GM21825 (cell line): ENCODE results near the gene KRTCAP3.
"Not testable (repeated sequence)": the region's sequence is repeated elsewhere in the genome, so short reads cannot be mapped to it uniquely, and the experiment has no call there.

Experiments used
- ATAC-seq: cut with Tn5 transposase; IDR thresholded peaks from one replicate; pipeline ENCODE4 v1.9.1; 2021; ENCODE audit warnings: mild to moderate bottlenecking, moderate library complexity; ENCODE audit not compliant: unreplicated experiment

Gene KRTCAP3

DNA sequence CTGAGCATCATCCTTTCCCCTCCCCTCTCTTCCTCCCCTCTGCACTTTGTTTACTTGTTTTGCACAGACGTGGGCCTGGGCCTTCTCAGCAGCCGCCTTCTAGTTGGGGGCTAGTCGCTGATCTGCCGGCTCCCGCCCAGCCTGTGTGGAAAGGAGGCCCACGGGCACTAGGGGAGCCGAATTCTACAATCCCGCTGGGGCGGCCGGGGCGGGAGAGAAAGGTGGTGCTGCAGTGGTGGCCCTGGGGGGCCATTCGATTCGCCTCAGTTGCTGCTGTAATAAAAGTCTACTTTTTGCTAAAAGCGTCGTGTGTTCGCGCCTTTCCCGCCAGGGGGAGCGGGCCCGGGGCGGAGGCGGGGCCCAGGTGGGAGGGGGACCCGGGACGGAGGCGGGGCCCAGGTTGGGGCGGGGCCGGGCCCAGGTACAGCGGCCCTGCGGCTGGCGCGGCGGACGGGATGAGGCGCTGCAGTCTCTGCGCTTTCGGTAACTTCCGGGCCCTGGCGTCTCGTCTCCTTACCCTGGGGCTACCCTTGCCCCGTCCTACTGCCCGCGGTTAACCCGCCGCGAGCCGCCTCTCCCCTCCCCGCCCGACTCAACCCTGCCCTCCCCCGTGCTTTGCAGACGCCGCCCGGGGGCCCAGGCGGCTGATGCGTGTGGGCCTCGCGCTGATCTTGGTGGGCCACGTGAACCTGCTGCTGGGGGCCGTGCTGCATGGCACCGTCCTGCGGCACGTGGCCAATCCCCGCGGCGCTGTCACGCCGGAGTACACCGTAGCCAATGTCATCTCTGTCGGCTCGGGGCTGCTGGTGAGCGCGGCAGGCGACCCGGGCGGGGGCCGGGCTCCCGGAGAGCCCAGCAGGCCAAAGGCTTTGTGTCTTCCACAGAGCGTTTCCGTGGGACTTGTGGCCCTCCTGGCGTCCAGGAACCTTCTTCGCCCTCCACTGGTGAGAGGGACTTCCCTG lies at the start of gene KRTCAP3:
Gene KRTCAP3, plus strand, starts transcription at position 424 of the 962 bp plus-strand sequence. Its CDS starts 32 bp downstream, at position 456.
- no peak for ATAC-seq

DNA sequence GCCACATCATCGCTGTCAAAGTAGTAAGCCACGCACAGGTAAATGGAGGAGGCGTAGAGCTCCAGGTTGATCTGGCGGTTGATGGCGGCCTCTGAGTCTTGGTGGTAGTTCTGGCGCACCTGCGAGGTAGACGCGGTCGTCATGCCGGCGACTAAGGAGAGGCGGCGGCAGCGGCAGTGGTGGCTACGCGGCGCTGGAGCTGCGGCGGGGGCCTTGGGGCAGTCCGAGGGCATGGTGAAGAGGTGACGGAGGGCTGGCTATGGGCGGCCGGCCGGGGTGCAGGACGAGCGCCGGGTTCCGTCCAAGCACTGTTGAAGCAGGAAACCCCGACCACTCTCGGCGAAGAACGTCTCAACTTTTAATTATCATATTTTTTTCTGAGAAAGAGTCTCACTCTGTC lies 49.0 kb upstream of the KRTCAP3 start:
- no peak for ATAC-seq

- ATAC-seq: no peak
Measured at GRCh38 chr2:27398962-27399361, 43.2 kb upstream of the KRTCAP3 start.

GRCh38 chr2:27400348-27401135 lies 41.6 kb upstream of the KRTCAP3 start:
- no peak for ATAC-seq

- no peak for ATAC-seq
Measured at GRCh38 chr2:27407798-27408491, 34.2 kb upstream of the KRTCAP3 start.

- ATAC-seq: peak; percentile 34
Measured at GRCh38 chr2:27408601-27409320, 33.4 kb upstream of the KRTCAP3 start.

DNA sequence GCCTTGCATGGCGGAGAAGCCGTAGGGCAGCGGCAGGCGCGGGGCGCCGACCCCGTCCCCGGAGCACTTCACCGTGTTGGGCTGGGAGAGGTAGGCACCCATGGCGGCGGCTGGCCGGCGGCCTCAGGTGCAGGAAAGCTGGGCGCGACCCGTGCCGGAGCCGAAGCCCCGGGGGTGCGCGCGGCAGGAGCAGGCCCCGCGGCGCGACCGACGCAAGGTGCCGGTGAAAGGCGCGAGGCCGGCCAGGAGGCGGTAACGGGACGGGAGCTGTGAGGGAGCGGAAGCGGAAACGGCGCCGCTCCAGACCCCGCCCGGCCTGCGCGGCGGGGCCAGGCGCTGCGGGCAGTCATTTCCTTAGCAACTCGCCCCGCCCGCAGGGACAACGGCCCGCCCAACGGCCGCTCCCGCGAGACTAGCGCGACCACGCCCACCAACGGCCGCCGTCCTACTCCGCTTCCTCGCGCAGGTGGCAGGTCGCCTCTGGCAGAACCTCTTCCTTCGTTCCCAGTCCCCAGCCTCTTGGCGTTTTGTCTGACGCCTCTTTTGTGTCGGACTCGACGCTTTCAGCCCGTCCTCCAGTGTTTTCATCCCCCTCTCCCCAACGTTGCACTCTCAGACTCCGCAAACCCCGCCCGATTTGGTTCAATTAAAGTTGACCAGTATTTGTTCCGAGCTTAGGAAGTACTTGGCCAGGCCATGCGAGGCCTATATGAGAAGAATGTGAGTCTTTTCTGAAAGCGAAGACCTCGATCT lies 32.7 kb upstream of the KRTCAP3 start, which contains the start of gene PPM1G:
Gene PPM1G, minus strand, starts transcription at position 271 of the 753 bp plus-strand sequence. Its CDS starts 169 bp downstream, at position 102.
- peak; percentile 92 for ATAC-seq

GRCh38 chr2:27412419-27413152 lies 29.6 kb upstream of the KRTCAP3 start:
- ATAC-seq: no peak

GRCh38 chr2:27416151-27416550 lies 26.0 kb upstream of the KRTCAP3 start:
- no peak for ATAC-seq

DNA sequence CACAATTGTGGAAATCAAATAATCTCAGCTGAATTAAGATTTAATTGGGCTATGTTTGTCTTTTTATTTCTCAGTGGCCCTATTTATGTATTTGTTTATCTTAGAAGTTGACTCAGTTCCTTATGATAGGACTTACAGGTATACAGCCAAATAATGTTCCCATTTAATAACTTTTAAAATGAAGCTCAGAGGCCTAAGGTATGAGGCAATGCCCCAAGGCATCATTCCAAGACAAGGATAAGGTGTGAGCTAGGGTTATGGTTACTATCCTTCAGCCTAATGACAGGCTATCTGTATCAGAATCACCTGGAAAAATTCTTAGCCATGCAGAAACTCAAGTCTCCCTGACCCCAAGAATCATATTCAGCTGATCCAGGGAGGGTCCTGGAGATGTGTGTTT lies 21.2 kb upstream of the KRTCAP3 start:
- no peak for ATAC-seq

DNA sequence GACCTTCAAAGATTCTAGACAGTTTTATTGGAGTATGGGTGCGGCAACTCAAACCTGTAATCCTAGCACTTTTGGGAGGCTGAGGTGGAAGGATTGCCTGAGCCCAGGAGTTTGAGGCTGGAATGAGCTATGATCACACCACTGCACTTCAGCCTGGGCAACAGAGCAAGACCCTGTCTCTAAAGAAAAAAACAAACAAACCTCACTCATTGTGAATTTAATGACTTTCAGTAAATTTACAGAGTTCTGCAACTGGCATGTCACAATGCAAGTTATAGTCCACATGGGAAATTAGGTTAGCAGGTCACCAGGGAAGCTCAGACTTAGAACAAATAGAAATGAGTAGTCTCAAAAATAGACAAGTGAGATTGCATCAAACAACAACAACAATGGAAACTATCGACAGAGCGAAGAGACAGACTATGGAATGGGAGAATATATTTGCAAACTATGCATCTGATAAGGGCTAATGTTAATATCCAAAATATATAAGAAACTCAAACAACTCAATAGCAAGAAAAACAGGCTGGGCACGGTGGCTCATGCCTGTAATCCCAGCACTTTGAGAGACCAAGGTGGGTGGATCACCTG lies 20.4 kb upstream of the KRTCAP3 start:
- ATAC-seq: no peak

GRCh38 chr2:27422958-27423357 lies 19.2 kb upstream of the KRTCAP3 start:
- ATAC-seq: no peak

DNA sequence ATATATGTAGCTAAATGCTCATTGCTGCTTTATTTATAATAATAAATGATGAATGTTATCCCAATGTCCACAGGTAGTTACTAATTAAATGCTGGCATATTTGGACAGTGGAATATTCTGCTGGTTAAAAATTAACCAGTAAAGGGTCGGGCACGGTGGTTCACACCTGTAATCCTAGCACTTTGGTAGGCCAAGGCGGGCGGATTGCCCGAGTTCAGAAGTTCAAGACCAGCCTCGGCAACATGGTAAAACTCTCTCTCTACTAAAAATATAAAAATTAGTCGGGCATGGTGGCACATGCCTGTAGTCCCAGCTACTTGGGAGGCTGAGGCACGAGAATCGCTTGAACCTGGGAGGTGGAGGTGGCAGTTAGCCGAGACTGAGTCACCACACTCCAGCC lies 17.1 kb upstream of the KRTCAP3 start:
- ATAC-seq: not testable (repeated sequence)

GRCh38 chr2:27427863-27428212 lies 14.3 kb upstream of the KRTCAP3 start:
- ATAC-seq: no peak

GRCh38 chr2:27428213-27428977 lies 13.8 kb upstream of the KRTCAP3 start, which contains the start of gene NRBP1:
Gene NRBP1 (plus strand): TSS chr2:27428631. CDS start chr2:27433274, 4,643 bp downstream.
- peak; percentile 90 for ATAC-seq

- peak; percentile 69 for ATAC-seq
Measured at GRCh38 chr2:27428978-27429541, 13.1 kb upstream of the KRTCAP3 start.

DNA sequence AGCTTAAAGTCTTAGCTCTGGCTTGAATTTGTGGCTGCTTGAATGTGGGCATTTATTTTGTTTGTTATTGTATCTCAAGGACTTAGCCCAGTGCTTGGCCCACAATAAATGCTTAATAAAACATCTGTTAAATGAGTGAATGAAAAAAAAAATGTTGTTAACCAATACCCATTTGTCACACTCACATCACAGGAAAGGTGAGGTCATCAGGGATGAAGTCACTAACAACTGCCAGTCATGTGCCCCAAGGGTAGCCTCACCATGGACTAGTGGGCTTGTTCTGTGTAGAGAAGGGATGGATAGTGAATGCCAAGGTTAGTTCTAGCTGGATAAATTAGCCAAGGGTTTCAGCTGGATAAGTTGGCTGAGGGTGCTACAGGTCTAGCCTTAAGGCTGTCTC lies 10.8 kb upstream of the KRTCAP3 start:
- no peak for ATAC-seq
